ENCODE results near the gene ITPR1. TPM values are rescaled to one million over a fixed set of nuclear protein-coding genes. Genes with fewer than 3 reads are reported as not detected.

Gene ITPR1
- total RNA-seq, 1 donor from 2014 or later = 121 TPM

DNA sequence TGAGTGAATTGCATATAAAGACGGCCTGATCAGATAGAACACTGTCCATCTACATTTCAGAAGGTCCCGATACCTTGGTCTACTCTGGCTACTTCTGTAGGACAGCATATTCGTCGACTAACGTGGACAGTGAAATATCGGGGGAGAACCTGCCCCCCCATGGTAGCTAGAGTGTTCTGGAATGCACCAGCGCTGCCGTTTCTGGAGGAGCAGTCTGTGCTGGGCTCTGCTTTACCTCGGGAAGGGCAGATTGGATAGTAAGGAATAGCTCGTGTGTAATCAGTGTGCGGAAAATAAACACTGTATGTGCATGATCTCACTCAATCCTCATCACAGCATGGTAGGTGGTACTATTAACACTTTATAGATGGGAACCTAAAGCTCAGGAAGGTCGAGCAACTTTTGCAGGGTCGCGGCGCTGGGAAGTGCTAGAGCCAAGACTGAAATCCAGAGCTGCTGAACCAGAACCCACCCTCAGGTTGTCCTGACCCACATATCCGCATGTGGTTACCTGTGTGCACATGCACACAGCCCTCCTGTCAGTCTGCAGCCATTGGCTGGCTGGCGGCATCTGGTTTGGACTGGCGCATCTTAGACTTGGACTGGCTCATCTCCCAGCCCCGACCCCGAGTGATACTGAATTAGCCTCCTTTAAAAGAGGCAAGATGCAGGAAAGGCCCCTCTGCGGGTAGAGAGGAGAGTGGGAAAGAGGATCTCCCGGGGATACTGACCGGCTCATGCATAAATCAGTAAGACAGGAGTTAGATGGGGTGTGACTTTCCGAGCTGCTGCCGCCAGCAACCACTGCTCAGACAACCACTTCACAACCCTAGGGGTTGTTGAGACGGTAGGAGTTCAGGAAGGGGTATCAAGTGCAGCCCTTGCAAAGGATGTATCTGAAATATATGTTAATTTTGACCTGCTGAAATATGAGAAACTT is 331.1 kb downstream of the ITPR1 start:
- DNase-seq (ENCODE audit: low spot score in 2 of 2) = no peak
- TF ChIP-seq, protein P1, sequence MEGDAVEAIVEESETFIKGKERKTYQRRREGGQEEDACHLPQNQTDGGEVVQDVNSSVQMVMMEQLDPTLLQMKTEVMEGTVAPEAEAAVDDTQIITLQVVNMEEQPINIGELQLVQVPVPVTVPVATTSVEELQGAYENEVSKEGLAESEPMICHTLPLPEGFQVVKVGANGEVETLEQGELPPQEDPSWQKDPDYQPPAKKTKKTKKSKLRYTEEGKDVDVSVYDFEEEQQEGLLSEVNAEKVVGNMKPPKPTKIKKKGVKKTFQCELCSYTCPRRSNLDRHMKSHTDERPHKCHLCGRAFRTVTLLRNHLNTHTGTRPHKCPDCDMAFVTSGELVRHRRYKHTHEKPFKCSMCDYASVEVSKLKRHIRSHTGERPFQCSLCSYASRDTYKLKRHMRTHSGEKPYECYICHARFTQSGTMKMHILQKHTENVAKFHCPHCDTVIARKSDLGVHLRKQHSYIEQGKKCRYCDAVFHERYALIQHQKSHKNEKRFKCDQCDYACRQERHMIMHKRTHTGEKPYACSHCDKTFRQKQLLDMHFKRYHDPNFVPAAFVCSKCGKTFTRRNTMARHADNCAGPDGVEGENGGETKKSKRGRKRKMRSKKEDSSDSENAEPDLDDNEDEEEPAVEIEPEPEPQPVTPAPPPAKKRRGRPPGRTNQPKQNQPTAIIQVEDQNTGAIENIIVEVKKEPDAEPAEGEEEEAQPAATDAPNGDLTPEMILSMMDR (IDR thresholded peaks at IDR 0.05) = no peak
- Histone ChIP-seq H3K4me3 (no peak overlapping the region), H3K27me3 (no peaks in the 10 kb centered on the region), H3K9me3 (no peaks in the 10 kb centered on the region), H3K4me1 (peaks cover 0 to 28% of the 10 kb centered on the region in 2 donors), H3K27ac (peak overlapping the region; percentile 74 to 81), H3K36me3 (peaks cover 8 to 22% of the 10 kb centered on the region in 2 donors)
- intact Hi-C loops (cut with DNase I) = no loop called here

DNA sequence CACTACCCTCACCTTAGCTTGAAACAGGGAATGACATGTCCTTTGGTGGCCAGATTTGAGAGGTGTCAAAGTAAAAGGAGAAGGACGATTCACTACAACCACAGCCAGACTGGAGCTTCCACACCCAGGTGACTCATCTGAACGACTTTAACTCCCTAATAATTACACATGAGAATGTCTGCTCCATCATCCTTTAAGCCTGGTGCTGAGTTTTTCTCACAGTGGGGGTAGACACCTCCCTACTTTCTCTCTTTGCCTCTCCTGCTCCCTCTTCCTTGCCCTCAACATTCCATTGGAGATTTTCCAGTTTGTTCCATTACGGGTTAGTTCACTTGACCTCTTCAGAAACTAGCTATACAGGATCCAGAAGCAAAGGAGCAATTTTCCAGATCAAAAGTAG is 331.8 kb downstream of the ITPR1 start:
- no peaks in the 10 kb centered on the region for H3K9me3 ChIP-seq
- no peak overlapping the region for H3K4me3 ChIP-seq
- DNase-seq (ENCODE audit: low spot score in 2 of 2) = no peak
- no peaks in the 10 kb centered on the region for H3K27me3 ChIP-seq
- TF ChIP-seq, protein P1 (IDR thresholded peaks at IDR 0.05) = no peak
- H3K27ac ChIP-seq = peak overlapping the region; percentile 74 to 81
- peaks cover 0 to 28% of the 10 kb centered on the region in 2 donors for H3K4me1 ChIP-seq
- intact Hi-C loops (cut with DNase I) = loop anchor here (5.0 kb wide), 1 partner anchor 103 kb away; no protein-coding TSS in a partner anchor
- H3K36me3 ChIP-seq = peaks cover 8 to 22% of the 10 kb centered on the region in 2 donors

DNA sequence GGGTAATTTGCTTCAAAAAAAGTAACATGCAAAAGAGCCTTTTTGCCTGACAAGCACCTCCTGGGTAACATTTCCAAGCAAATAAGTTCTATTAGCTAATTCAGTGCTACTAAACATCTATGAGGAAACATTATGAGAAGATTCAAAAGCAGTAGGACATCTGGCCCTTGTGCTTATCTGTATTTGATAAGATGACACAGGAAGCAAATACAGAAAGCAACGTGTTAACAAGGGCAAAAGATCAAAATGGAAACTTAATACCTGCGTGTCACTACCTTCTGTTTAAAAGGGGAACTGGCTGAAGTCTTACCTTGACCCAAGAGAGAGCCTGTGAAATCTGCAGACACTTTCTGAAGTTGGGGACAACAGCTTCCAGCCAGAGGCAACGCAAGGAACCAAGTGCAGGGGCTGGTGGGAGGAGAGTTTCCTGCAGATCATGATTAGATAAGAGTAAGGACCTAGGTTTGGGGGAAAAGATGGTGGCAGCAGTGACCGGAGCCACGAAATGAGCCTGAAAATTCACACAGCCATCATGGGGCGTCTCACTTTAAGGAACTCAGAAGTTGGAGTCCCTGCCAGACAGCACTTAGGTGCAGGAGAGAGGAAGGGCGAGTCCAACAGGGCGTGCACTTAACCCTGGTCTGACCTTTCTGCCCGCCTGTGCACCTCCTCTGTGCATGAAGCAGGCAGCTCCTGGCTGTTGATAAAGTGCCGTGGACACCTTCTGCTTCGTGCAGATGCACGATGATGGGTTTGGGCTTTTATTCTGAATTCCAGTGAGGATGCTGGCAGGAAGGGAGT is 332.5 kb downstream of the ITPR1 start:
- H3K9me3 ChIP-seq = no peaks in the 10 kb centered on the region
- no peaks in the 10 kb centered on the region for H3K27me3 ChIP-seq
- H3K27ac ChIP-seq = peak overlapping the region; percentile 74 to 81
- peaks cover 7 to 20% of the 10 kb centered on the region in 2 donors for H3K36me3 ChIP-seq
- H3K4me3 ChIP-seq = no peak overlapping the region
- peaks cover 6 to 31% of the 10 kb centered on the region in 2 donors for H3K4me1 ChIP-seq
- DNase-seq (ENCODE audit: low spot score in 2 of 2) = no peak
- TF ChIP-seq, protein P1 (IDR thresholded peaks at IDR 0.05) = no peak
- intact Hi-C loops (cut with DNase I) = loop anchor here (2.0 to 5.0 kb wide), 4 partner anchors 73 to 201 kb away; no protein-coding TSS in a partner anchor

DNA sequence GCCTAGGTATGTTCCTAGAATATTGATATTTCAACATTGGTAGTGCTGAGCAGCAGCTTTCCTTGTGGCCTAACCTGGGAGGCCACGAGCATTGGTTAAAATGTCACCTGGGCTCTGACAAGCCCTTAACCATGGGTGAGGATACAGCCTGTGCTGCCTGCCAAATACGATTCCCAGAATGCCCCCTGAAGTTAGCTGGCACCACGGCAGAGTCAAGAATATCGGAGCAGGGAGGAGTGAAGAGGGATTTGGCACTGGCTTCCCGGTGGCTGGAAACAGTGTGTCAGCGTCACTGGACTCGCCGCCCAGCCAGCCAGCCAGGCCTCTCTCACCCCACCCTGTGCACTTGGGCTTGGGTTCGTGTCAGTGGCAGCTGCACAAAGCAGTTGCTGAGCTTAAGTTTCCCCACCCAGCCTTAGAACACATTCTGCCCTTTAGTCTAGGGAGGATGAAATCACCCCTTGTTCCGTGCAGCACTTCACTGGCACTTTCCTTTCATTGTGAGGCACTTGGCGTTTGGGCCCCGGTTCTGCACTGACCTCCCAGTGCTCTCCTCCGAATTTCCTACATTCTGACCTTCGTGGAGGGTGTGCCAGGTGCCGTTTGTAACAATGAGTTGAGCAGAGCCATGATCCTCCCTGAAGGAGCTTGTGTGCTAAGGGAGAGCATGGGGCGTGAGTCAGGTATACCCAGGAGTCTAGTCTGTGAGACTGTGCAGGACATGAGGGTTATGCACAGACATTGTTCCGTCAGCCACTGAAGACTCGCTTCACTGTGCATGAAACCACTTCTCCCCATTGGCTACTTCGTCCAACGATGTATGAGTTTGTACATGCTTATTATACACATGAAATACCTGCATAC is 333.3 kb downstream of the ITPR1 start:
- Histone ChIP-seq H3K4me1 (peaks cover 8 to 35% of the 10 kb centered on the region in 2 donors), H3K27ac (peak overlapping the region; percentile 74 to 81), H3K36me3 (peaks cover 0 to 11% of the 10 kb centered on the region in 2 donors), H3K27me3 (no peaks in the 10 kb centered on the region), H3K4me3 (no peak overlapping the region), H3K9me3 (no peaks in the 10 kb centered on the region)
- peak; percentile 68 to 91 for DNase-seq (ENCODE audit: low spot score in 2 of 2)
- intact Hi-C loops (cut with DNase I) = loop anchor here (2.0 to 5.0 kb wide), 4 partner anchors 72 to 200 kb away; no protein-coding TSS in a partner anchor
- TF ChIP-seq, protein P1 (IDR thresholded peaks at IDR 0.05) = no peak

DNA sequence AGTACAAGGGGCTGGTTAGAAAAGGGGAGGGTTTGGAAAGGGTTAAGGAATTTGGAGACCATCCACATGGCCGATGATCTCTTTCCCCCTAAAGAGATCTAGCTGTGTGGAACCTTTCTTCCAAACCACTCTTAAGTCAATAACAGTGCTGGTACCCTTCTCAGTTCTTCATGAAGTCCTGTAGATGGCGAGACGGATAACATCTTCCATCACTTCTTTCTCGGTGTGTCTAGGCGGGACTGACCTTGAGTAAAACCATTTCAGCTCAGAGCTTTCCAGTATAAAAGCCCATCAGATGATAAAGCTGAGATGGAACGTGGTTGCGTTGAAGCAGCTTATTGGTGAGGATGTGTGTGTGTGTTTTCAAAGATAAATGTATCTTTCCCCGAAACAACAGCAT is 334.6 kb downstream of the ITPR1 start:
- Histone ChIP-seq H3K36me3 (peaks cover 0 to 6% of the 10 kb centered on the region in 2 donors), H3K9me3 (no peaks in the 10 kb centered on the region), H3K27me3 (no peaks in the 10 kb centered on the region), H3K27ac (peak overlapping the region; percentile 74 to 81), H3K4me1 (peaks cover 11 to 40% of the 10 kb centered on the region in 2 donors), H3K4me3 (no peak overlapping the region)
- intact Hi-C loops (cut with DNase I) = loop anchor here (2.0 to 5.0 kb wide), 4 partner anchors 71 to 199 kb away; no protein-coding TSS in a partner anchor
- TF ChIP-seq, protein P1 (IDR thresholded peaks at IDR 0.05) = no peak
- DNase-seq (ENCODE audit: low spot score in 2 of 2) = no peak
